PFSK-1 (cell line): ENCODE measurements around the gene PPEF1.

Experiments
- FOXP2 ChIP-seq: optimal IDR thresholded peaks from 2 replicates; pipeline ENCODE3; 2011; ENCODE audit warnings: borderline replicate concordance, control low read depth, inconsistent platforms; ENCODE audit not compliant: insufficient read depth; ENCODE audit errors: extremely low read length, extremely low read depth
- POLR2AphosphoS5 ChIP-seq: IDR thresholded peaks from 2 replicates; pipeline ENCODE4 v1.6.1; 2012; ENCODE audit warnings: low read depth, mild to moderate bottlenecking, control low read depth, low read length, moderate library complexity
- REST ChIP-seq, 2 experiments: IDR thresholded peaks; 2 replicates each; pipeline versions ENCODE4 v1.6.1 to v1.8.0; 2011 to 2012; ENCODE audit warnings: low read depth in 2 of 2, low read length in 2 of 2, control low read depth in 1 of 2, inconsistent platforms in 1 of 2, mild to moderate bottlenecking in 1 of 2, moderate library complexity in 1 of 2; ENCODE audit not compliant: insufficient read depth in 1 of 2
- SIN3A ChIP-seq: IDR thresholded peaks from 2 replicates; pipeline ENCODE4 v1.6.1; 2012; ENCODE audit warnings: mild to moderate bottlenecking, low read length, moderate library complexity, borderline replicate concordance; ENCODE audit not compliant: insufficient read depth
- TAF1 ChIP-seq: IDR thresholded peaks from 2 replicates; pipeline ENCODE4 v1.6.1; 2012; ENCODE audit warnings: low read length, control low read depth, borderline replicate concordance; ENCODE audit not compliant: insufficient read depth

Gene PPEF1

DNA sequence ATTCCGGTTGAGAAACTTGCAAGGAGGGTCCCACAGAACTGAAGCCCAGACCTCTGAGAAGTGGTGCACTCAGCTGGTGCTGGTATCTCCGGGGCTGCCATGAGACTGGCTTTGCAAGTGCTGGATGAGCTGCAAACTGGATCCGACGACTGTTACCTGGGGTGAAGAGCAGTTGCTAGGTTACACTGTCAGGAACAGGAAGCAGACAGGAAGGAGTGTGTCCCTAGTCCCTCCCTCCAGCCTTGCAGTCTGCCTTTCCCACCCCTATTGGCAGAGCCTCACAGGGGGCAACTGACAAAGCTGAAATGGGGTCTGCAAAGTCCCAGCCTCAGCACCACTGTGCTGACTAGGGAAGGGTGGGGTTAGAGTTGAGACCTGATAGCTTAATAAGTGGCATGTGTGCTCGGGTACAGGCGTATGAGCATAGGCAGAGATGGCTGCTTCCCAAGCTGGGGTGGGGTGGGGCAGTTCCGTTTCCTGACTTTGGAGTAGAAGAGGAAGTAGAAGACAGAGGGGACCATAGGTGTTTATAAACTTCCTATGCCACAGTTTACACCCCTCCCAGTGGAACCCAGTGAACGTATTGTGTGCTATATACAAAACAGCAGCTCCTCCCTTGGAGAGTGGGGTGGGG, 18.0 kb downstream of the PPEF1 start:
- TF ChIP-seq POLR2AphosphoS5 (no peak), FOXP2 (no peak), SIN3A (no peak)

- TF ChIP-seq SIN3A: no peak
- TF ChIP-seq FOXP2: no peak
- TF ChIP-seq REST (IDR thresholded peaks at IDR 0.05; ENCODE audit: insufficient read depth in 1 of 2, low read depth in 2 of 2, low read length in 2 of 2): no peak
- no peak for TF ChIP-seq POLR2AphosphoS5
- no peak for TF ChIP-seq TAF1
Observed at GRCh38 chrX:18733287-18733686, 25.8 kb downstream of the PPEF1 start.

- TF ChIP-seq REST (IDR thresholded peaks at IDR 0.05; ENCODE audit: insufficient read depth in 1 of 2, low read depth in 2 of 2, low read length in 2 of 2) (no peak), SIN3A (no peak), TAF1 (no peak), FOXP2 (no peak)
Observed at GRCh38 chrX:18748499-18748898, 41.1 kb downstream of the PPEF1 start.

DNA sequence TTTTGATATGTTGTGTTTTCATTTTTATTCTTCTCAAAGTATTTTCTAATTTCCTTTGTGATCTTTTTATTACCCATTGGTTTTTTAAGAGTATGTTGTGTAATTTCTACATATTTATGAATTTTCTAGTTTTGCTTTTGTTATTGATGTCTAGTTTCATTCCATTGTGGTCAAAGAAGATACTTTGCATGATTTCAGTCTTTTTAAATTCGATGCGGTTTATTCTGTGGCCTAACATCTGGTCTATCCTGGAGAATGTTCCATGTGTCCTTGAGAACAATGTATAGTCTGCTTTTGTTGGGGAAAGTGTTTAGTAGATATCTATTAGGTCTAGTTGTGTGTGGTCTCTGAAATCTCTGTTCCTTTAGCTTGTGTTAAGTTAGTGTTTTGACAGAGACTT, 46.2 kb downstream of the PPEF1 start:
- TF ChIP-seq FOXP2 (no peak), TAF1 (no peak)

GRCh38 chrX:18755651-18756050, 48.2 kb downstream of the PPEF1 start:
- no peak for TF ChIP-seq POLR2AphosphoS5
- no peak for TF ChIP-seq SIN3A
- no peak for TF ChIP-seq FOXP2
- no peak for TF ChIP-seq TAF1
- TF ChIP-seq REST (IDR thresholded peaks at IDR 0.05; ENCODE audit: insufficient read depth in 1 of 2, low read depth in 2 of 2, low read length in 2 of 2): no peak

GRCh38 chrX:18757956-18758932, 50.8 kb downstream of the PPEF1 start:
- TF ChIP-seq REST (IDR thresholded peaks at IDR 0.05; ENCODE audit: insufficient read depth in 1 of 2, low read depth in 2 of 2, low read length in 2 of 2) (no peak), SIN3A (no peak), TAF1 (no peak), POLR2AphosphoS5 (no peak), FOXP2 (no peak)
